Measurements from ENCODE around the gene ASTN2.

Gene ASTN2

GRCh38 chr9:116390303-116391228, 1024.3 kb downstream of the ASTN2 start:
- DNase-seq, result no peak

DNA sequence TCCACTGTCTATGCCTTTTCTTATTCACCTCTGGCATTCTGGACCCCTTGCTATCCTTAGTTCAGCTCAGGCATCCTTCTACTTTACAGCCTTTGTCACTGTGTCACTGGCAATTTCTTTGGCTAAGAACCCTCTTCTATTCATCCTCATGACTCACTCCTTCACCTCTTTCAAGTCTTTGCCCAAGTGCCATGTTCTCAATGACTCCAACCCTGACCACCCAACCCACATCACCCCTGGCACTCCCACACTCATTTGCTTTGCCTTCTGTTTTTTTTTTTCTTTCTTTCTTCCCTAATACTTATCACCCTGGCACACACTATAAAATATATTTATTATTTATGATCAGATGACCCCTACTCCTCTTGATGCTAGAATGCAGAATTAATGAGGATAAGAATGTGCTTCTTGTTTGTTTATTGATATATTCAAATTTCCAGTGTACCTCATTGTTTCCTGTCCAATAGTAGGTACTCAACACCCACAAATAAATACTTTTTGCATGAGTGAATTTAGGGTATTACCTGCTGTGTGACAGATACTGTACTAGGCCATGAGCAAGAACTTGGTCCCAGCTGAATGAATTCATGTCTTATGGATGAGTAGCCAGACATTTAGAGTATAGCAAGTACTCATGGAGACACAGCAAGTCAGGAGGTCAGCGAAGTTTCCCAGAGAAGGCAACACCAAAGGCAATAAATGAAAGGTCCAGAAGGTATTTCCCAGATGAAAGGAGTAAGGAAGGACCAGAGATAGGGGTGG, 1025.1 kb downstream of the ASTN2 start:
- DNase-seq, result no peak

- no peak for DNase-seq
These were observed 1026.7 kb downstream of the ASTN2 start for GRCh38 chr9:116387934-116388698.

DNA sequence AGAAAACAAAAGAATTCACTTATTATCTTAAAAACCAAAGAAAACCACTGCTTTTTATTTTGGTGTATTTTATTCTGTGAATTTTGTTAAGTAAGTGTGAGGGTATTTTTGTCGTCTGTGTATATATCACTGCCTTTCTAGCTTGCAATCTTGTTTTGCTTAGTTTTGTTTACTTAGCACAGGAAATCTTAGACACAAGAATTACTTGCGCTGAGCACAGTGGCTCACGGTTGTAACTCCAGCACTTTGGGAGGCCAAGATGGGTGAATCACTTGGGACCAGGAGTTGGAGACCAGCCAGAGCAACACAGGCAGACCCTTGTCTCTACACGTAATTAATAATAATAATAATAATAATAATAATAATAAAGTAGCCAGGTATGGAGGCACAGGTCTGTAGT, 1030.9 kb downstream of the ASTN2 start:
- no peak for DNase-seq

DNA sequence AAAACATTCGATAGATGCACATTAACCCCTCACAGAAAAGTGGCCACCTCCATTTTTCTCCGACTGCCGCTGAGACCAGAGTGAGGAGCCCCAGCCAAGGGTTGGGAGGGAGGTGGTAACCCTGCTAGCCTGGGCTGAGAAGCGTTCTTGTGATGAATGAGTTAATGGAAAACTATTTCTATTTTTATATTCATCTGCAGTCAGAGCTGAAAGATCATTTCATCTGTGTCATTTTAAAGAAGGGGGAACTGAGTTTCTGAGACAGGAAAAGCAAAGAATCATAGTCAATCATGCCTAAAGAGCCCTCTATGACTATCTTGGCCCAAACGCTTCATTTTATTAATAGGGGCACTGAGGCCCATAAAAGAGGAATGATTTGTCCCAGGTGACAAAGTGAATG, 1031.7 kb downstream of the ASTN2 start:
- no peak for DNase-seq

- no peak for DNase-seq
These were observed 1032.8 kb downstream of the ASTN2 start for GRCh38 chr9:116382053-116382452.

DNA sequence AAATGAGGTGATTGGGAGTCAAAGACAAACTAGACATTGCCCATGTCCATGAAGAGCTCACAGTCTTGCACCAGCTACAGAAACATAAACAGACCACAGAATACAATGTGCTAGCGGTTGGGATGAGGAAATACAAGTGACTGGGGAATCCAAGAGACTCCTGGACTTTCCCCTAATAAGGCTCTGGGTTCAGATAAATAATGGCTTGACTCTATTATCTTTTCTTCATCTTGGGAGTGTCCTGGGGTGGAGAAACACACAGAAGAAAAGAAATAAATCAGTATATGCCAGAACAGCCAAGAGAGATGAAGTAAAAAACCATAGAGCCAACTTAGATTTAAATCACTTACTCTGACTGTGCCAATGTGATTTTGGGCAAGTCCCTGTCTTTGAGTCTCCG, 1033.5 kb downstream of the ASTN2 start:
- DNase-seq, result no peak

DNA sequence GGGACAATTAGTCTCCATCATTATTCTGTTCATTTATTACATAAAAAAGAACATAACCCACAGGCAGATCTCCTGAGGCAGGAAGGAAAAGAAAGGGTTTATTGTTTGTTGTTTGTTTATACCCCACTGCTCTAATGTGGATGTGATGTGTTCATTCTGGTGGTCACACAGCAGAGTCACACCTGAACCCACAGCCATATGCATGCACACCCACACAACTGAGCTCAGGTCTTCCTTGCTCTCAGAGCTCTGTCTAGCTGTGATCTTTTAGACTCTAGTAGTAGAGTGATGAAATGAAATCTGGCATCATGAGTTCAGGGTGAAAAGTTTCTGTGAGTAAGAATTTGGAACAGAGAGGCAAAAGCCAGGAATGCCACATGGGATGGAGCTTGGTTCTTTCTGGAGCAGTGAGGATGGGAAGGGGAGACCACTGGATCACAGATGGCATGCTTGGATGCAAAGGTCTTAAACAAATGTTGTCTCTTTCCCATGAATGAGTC, 1034.3 kb downstream of the ASTN2 start:
- no peak for DNase-seq

DNA sequence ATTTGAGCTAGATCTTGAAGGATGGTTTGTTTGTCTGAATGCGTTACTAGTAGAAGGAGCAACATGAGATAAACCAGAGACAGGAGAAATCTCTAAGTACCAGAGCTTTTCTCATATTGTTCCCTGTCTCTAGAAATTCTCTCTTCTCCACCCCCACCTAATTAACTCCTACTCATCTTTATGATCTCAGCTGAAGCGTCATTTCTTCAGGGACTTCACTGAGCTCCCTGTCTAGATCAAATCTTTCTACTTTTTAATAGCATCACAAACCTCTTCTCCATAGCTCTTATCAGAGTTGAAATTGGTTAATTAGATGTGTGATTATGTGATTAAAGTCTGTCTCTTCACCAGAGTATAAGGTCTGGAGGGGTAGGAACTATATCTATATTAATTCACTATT, 1035.0 kb downstream of the ASTN2 start:
- DNase-seq, result no peak

- DNase-seq, result no peak
These were observed 1036.0 kb downstream of the ASTN2 start for GRCh38 chr9:116378873-116379272.

GRCh38 chr9:116377179-116377798, 1037.6 kb downstream of the ASTN2 start:
- DNase-seq, result no peak
